GM12878 (cell line): ENCODE measurements around the gene IFT122. TPM values are rescaled to one million over a fixed set of nuclear protein-coding genes. Genes with fewer than 3 reads are reported as not detected.

ENCODE experiments used
- ATAC-seq: fragments of 200-7000 bp; cut with Tn5 transposase; 3 replicates; pipeline ENCODE4 v1.9.1; 2020; ENCODE audit warnings: mild to moderate bottlenecking, moderate library complexity
- BruUV-seq: library from RNA; stranded (reverse); fragments of 400-500 nt; replicated peaks from 2 replicates; lab custom pipeline; 2021; lab: Mats Ljungman, UMichigan
- CTCF ChIA-PET: fragments of 300-600 bp; sonication (Branson Sonifier 250); formaldehyde crosslinking; extraction: SDS; loops from one replicate; lab custom pipeline; 2021; ENCODE audit warnings: inconsistent platforms; lab: Yijun Ruan, JAX
- POLR2A ChIA-PET: fragments of 350-600 bp; formaldehyde crosslinking; extraction: SDS; loops from one replicate; lab custom pipeline; 2021; ENCODE audit warnings: inconsistent platforms; lab: Charles Lee
- RAD21 ChIA-PET: fragments of 300-600 bp; sonication (Branson Sonifier 250); formaldehyde crosslinking; loops from one replicate; lab custom pipeline; 2023; ENCODE audit warnings: antibody characterized with exemption; ENCODE audit not compliant: unreplicated experiment; lab: Charles Lee
- SMC1A ChIA-PET: fragments of 300-600 bp; sonication (Branson Sonifier 250); formaldehyde crosslinking; loops from one replicate; lab custom pipeline; 2023; ENCODE audit not compliant: unreplicated experiment, uncharacterized antibody; lab: Charles Lee
- DNase-seq: peaks from one replicate; pipeline ENCODE4 v3.0.0-alpha.2; 2011; ENCODE audit warnings: low read depth, low spot score
- FAIRE-seq: peaks from 3 replicates; lab custom pipeline; 2011; peaks lifted over from hg19 to GRCh38; lab: Jason Lieb, UNC
- H2AFZ ChIP-seq: 2 replicates; pipeline ENCODE4 v1.6.0; 2011; ENCODE audit warnings: low read depth, low read length, control low read depth; ENCODE audit not compliant: control insufficient read depth
- H3K27ac ChIP-seq: 2 replicates; pipeline ENCODE4 v1.5.1; 2011; ENCODE audit warnings: control low read depth; ENCODE audit not compliant: control insufficient read depth, insufficient read depth
- H3K27me3 ChIP-seq, 2 experiments: replicated peaks in 1 of 2; 2 replicates each; pipeline versions ENCODE4 v1.6.0 to v1.6.1; 2011; ENCODE audit warnings: low read length in 1 of 2; ENCODE audit not compliant: control insufficient read depth in 2 of 2, insufficient read depth in 2 of 2
- H3K36me3 ChIP-seq, 2 experiments: 2 replicates each; pipeline ENCODE4 v1.5.1; 2011; ENCODE audit warnings: low read length in 1 of 2; ENCODE audit not compliant: control insufficient read depth in 2 of 2, insufficient read depth in 2 of 2
- H3K4me1 ChIP-seq: 2 replicates; pipeline ENCODE4 v1.6.1; 2011; ENCODE audit warnings: mild to moderate bottlenecking, low read length, moderate library complexity, mixed read lengths; ENCODE audit not compliant: control insufficient read depth, insufficient read depth
- H3K4me2 ChIP-seq: 2 replicates; pipeline ENCODE4 v1.6.0; 2011; ENCODE audit warnings: control low read depth; ENCODE audit not compliant: control insufficient read depth, insufficient read depth
- H3K4me3 ChIP-seq: fragments of 200-600 bp; sonication (generic); 2 replicates; pipeline ENCODE4 v1.5.1; 2016
- H3K79me2 ChIP-seq: 2 replicates; pipeline ENCODE4 v1.6.0; 2011; ENCODE audit warnings: low read length; ENCODE audit not compliant: control insufficient read depth, insufficient read depth
- H3K9ac ChIP-seq: 2 replicates; pipeline ENCODE4 v1.8.0; 2011; ENCODE audit warnings: low read length, control low read depth, mixed read lengths; ENCODE audit not compliant: control insufficient read depth, insufficient read depth
- H3K9me3 ChIP-seq: replicated peaks from 3 replicates; pipeline ENCODE4 v1.5.1; 2011; ENCODE audit warnings: mild to moderate bottlenecking, low read length; ENCODE audit not compliant: control insufficient read depth, insufficient read depth
- H4K20me1 ChIP-seq: 2 replicates; pipeline ENCODE4 v1.6.0; 2011; ENCODE audit not compliant: control insufficient read depth, insufficient read depth
- BCL11A ChIP-seq: IDR thresholded peaks from 2 replicates; pipeline ENCODE4 v1.6.1; 2011; ENCODE audit warnings: low read depth, low read length
- EZH2 ChIP-seq: IDR thresholded peaks from 2 replicates; pipeline ENCODE4 v1.6.1; 2012; ENCODE audit warnings: low read depth, mild to moderate bottlenecking, control low read depth, inconsistent platforms, low read length, borderline replicate concordance; ENCODE audit not compliant: control insufficient read depth
- FOXM1 ChIP-seq: IDR thresholded peaks from 2 replicates; pipeline ENCODE4 v1.6.1; 2012; ENCODE audit warnings: low read depth, mild to moderate bottlenecking, inconsistent platforms, low read length, moderate library complexity
- GABPA ChIP-seq: IDR thresholded peaks from 2 replicates; pipeline ENCODE4 v1.6.1; 2014; ENCODE audit warnings: antibody characterized with exemption, low read depth, mild to moderate bottlenecking, inconsistent platforms
- IKZF1 ChIP-seq: fragments of 450-650 bp; conservative IDR thresholded peaks from 2 replicates; pipeline ENCODE4 v1.6.1; 2017; ENCODE audit warnings: antibody characterized with exemption, mild to moderate bottlenecking
- JUND ChIP-seq: IDR thresholded peaks from 2 replicates; pipeline ENCODE4 v1.6.1; 2012; ENCODE audit warnings: low read depth, mild to moderate bottlenecking, low read length, improper control_type of control experiment, moderate library complexity
- MAX ChIP-seq: IDR thresholded peaks from 2 replicates; pipeline ENCODE4 v1.6.1; 2012; ENCODE audit warnings: low read depth, low read length, improper control_type of control experiment
- MYB ChIP-seq: fragments of 150-350 bp; IDR thresholded peaks from 2 replicates; pipeline ENCODE4 v1.6.1; 2014; ENCODE audit warnings: mild to moderate bottlenecking, low read depth, low read length, borderline replicate concordance
- NFIC ChIP-seq: IDR thresholded peaks from 2 replicates; pipeline ENCODE4 v1.6.1; 2012; ENCODE audit warnings: low read depth, mild to moderate bottlenecking, inconsistent platforms, low read length, moderate library complexity
- NKRF ChIP-seq: fragments of 450-650 bp; conservative IDR thresholded peaks from 2 replicates; pipeline ENCODE4 v1.6.1; 2017; ENCODE audit warnings: mild to moderate bottlenecking, moderate library complexity
- PBX3 ChIP-seq: IDR thresholded peaks from 2 replicates; pipeline ENCODE4 v1.6.1; 2011; ENCODE audit warnings: mild to moderate bottlenecking, low read depth, low read length, moderate library complexity; ENCODE audit not compliant: insufficient replicate concordance
- POLR2A ChIP-seq: IDR thresholded peaks from 2 replicates; pipeline ENCODE4 v1.6.1; 2011; ENCODE audit warnings: low read depth, mild to moderate bottlenecking, low read length
- SIN3A ChIP-seq: IDR thresholded peaks from 2 replicates; pipeline ENCODE4 v1.6.1; 2012; ENCODE audit warnings: low read depth, low read length, improper control_type of control experiment
- USF2 ChIP-seq: IDR thresholded peaks from 2 replicates; pipeline ENCODE4 v1.6.1; 2011; ENCODE audit warnings: low read depth, low read length, improper control_type of control experiment, borderline replicate concordance
- ZBTB4 ChIP-seq: fragments of 450-650 bp; formaldehyde crosslinking; IDR thresholded peaks from 2 replicates; pipeline ENCODE4 v1.4.0; 2022; ENCODE audit warnings: mild to moderate bottlenecking, moderate library complexity
- ZNF217 ChIP-seq: fragments of 450-650 bp; IDR thresholded peaks from 2 replicates; pipeline ENCODE4 v1.6.1; 2017; ENCODE audit warnings: antibody characterized with exemption, mild to moderate bottlenecking
- ZZZ3 ChIP-seq: IDR thresholded peaks from 2 replicates; pipeline ENCODE4 v1.6.1; 2011; ENCODE audit warnings: low read depth; ENCODE audit not compliant: control insufficient read depth, insufficient read length
- WGBS: methylation state at CpG from one replicate; pipeline ENCODE4 v1.1.6; 2016; ENCODE audit warnings: low lambda C conversion rate; ENCODE audit not compliant: insufficient replicate concordance, insufficient coverage; ENCODE audit errors: missing lambda C conversion rate; 5-methylcytosine and 5-hydroxymethylcytosine counted together
- in situ Hi-C: fragments of 300-500 bp; cut with MboI; formaldehyde crosslinking; loops from 9 replicates; pipeline ENCODE4 v1.14.3; 2018; ENCODE audit warnings: mixed read lengths
- intact Hi-C: fragments of 100-400 bp; cut with micrococcal nuclease; formaldehyde crosslinking; loops from one replicate; pipeline ENCODE4 v1.14.2; 2022; ENCODE audit not compliant: unreplicated experiment
- polyA plus RNA-seq, 11 experiments: library from polyadenylated mRNA; depleted of rRNA in 4 of 11; unstranded in 6 of 11; stranded (reverse) in 5 of 11; fragments of >200 nt; fragmentation: Nextera tagmentation in 4 of 11; fragmentation: Illumina TruSeq in 1 of 11; extraction: Ambion mirVana in 4 of 11; extraction: Trizol in 1 of 11; gene quantifications; 1 replicate in 1 of 11; 2 replicates in 10 of 11; pipeline versions ENCODE4 v1.2.1 to v1.2.3, GENCODE V29; 2011 to 2016; ENCODE audit warnings: inconsistent platforms in 2 of 11, missing spikeins in 2 of 11, low read depth in 1 of 11
- total RNA-seq, 4 experiments: library from RNA; depleted of rRNA in 3 of 4; stranded (reverse); fragments of >200 nt in 3 of 4; fragmentation: Illumina TruSeq in 1 of 4; extraction: Trizol in 1 of 4; gene quantifications; 2 replicates each; pipeline versions ENCODE4 v1.2.1 to v1.2.3, GENCODE V29; 2013 to 2021

Gene IFT122
- total and polyA plus RNA-seq, 10 of the 15 experiments (the other 5 are each of a cell fraction or from before 2014, with no cell fraction given), result 1.8 to 19.2 (median 8.4) TPM

- SMC1A ChIA-PET, result no interaction called here
- no peak overlapping the region for H3K4me2 ChIP-seq
- BruUV-seq, result no TSS peak
- in situ Hi-C loops, result no loop called here
- H3K9ac ChIP-seq, result no peak overlapping the region
- no peak overlapping the region for H3K27ac ChIP-seq
- H3K9me3 ChIP-seq, result no peaks in the 10 kb centered on the region
- RAD21 ChIA-PET, result no interaction called here
- POLR2A ChIA-PET, result interaction anchor here (0.6 kb wide), 1 partner anchor 205 kb away, joined by 5 read pairs; no protein-coding TSS in a partner anchor
- 34% methylated on average over 20 of the region's 20 CpGs for WGBS
- FAIRE-seq, result no peak
- ATAC-seq, result no peak
- DNase-seq, result no peak
- H3K36me3 ChIP-seq, result no peaks in the 10 kb centered on the region
- H3K4me3 ChIP-seq, result no peak overlapping the region
- intact Hi-C loops, result no loop called here
- no peaks in the 10 kb centered on the region for H3K4me1 ChIP-seq
- no peaks in the 10 kb centered on the region for H3K79me2 ChIP-seq
- no peak overlapping the region for H2AFZ ChIP-seq
- no peaks in the 10 kb centered on the region for H4K20me1 ChIP-seq
- no peak for TF ChIP-seq PBX3
- TF ChIP-seq ZBTB4 (CRISPR knock-in tag), result no peak
- TF ChIP-seq MYB, result no peak
- no peak for TF ChIP-seq EZH2
- TF ChIP-seq ZZZ3, result no peak
- TF ChIP-seq NKRF, result no peak
- no peak for TF ChIP-seq IKZF1
- no peak for TF ChIP-seq MAX
- TF ChIP-seq JUND, result no peak
- no peak for TF ChIP-seq ZNF217
- no peak for TF ChIP-seq SIN3A
- TF ChIP-seq NFIC, result no peak
- no peak for TF ChIP-seq GABPA
- no peak for TF ChIP-seq USF2
- no peak for TF ChIP-seq FOXM1
- no peak for TF ChIP-seq BCL11A
- no peak for TF ChIP-seq POLR2A
- TF ChIP-seq, all 136 proteins: peak for 0
- CTCF ChIA-PET, result no interaction called here
- H3K27me3 ChIP-seq, result no peaks in the 10 kb centered on the region
These were observed 119.6 kb downstream of the IFT122 start for GRCh38 chr3:129559565-129560079.
